HG02884 (cell line): ENCODE results near the gene STARD10.
"Not testable (repeated sequence)": the region's sequence is repeated elsewhere in the genome, so short reads cannot be mapped to it uniquely, and the experiment has no call there.

Experiments
- ATAC-seq: cut with Tn5 transposase; IDR thresholded peaks from one replicate; pipeline ENCODE4 v1.9.1; 2021; ENCODE audit warnings: mild to moderate bottlenecking, moderate library complexity; ENCODE audit not compliant: unreplicated experiment

STARD10 gene

GRCh38 chr11:72793425-72794367 is at the start of gene STARD10:
TSS of gene STARD10 (minus strand) at chr11:72794047. CDS start at chr11:72781181, 12,866 bp downstream.
- ATAC-seq, result peak; percentile 91

GRCh38 chr11:72842653-72843330 is 48.9 kb upstream of the STARD10 start:
- ATAC-seq, result no peak

- no peak for ATAC-seq
Measured at GRCh38 chr11:72842126-72842525, 48.3 kb upstream of the STARD10 start.

- no peak for ATAC-seq
Measured at GRCh38 chr11:72841397-72841796, 47.5 kb upstream of the STARD10 start.

GRCh38 chr11:72840780-72841179 is 46.9 kb upstream of the STARD10 start:
- no peak for ATAC-seq

- no peak for ATAC-seq
Measured at GRCh38 chr11:72838691-72839305, 45.0 kb upstream of the STARD10 start.

- no peak for ATAC-seq
Measured at GRCh38 chr11:72836111-72836510, 42.3 kb upstream of the STARD10 start.

- ATAC-seq, result no peak
Measured at GRCh38 chr11:72834905-72835304, 41.1 kb upstream of the STARD10 start.

- no peak for ATAC-seq
Measured at GRCh38 chr11:72833811-72834493, 40.1 kb upstream of the STARD10 start.

GRCh38 chr11:72833083-72833733 is 39.4 kb upstream of the STARD10 start:
- no peak for ATAC-seq

GRCh38 chr11:72832301-72833082 is 38.6 kb upstream of the STARD10 start:
- no peak for ATAC-seq

GRCh38 chr11:72831521-72832300 is 37.9 kb upstream of the STARD10 start:
- no peak for ATAC-seq

- no peak for ATAC-seq
Measured at GRCh38 chr11:72829884-72830533, 36.2 kb upstream of the STARD10 start.

- no peak for ATAC-seq
Measured at GRCh38 chr11:72829178-72829577, 35.3 kb upstream of the STARD10 start.

GRCh38 chr11:72828692-72829101 is 34.9 kb upstream of the STARD10 start:
- ATAC-seq, result no peak

- no peak for ATAC-seq
Measured at GRCh38 chr11:72828081-72828567, 34.3 kb upstream of the STARD10 start.

GRCh38 chr11:72827656-72828055 is 33.8 kb upstream of the STARD10 start:
- ATAC-seq, result not testable (repeated sequence)

GRCh38 chr11:72826942-72827480 is 33.2 kb upstream of the STARD10 start:
- ATAC-seq, result no peak
